ENCODE measurements around the gene DDIT4.
"Not testable (repeated sequence)": the region's sequence is repeated elsewhere in the genome, so short reads cannot be mapped to it uniquely, and the experiment has no call there.

Gene DDIT4

DNA sequence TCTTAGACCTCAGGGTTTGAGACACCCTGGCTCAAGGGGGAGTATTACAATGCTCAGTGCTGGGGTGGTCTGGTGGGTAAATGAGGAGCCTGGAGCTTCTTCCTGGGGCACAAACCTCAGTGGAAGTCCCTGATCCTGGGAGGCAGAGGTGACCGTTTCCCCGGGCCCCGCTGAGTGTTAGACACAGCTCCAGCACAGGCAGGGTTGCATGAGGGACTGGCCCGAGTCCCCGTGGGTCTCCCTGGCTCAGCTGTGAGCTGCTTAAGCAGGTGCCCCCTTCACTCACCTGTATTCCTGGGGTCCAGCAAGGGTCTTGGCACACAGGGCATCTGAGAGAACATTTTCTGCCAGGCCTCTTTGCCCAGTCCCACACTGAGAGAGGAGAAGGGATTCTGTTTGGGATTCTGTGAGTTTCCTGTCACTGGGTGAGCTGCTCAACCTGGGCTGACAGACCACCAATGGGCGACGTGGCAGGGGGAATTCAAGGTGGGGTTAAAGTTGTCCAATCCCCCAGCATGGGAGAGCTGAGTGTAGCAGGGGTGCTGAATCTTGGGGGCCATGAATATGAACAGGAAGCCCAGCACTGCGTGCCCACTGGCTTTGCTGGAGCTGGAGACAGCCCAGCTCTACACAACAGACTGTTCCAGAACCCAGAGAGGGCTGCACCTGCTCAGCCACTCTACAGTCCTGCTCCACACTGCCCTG is 29.9 kb downstream of the DDIT4 start:
- no peak overlapping the region for H3K4me3 ChIP-seq
- H3K27ac ChIP-seq: no peak overlapping the region
- DNase-seq (ENCODE audit: low spot score): no peak
- TF ChIP-seq, protein P1, sequence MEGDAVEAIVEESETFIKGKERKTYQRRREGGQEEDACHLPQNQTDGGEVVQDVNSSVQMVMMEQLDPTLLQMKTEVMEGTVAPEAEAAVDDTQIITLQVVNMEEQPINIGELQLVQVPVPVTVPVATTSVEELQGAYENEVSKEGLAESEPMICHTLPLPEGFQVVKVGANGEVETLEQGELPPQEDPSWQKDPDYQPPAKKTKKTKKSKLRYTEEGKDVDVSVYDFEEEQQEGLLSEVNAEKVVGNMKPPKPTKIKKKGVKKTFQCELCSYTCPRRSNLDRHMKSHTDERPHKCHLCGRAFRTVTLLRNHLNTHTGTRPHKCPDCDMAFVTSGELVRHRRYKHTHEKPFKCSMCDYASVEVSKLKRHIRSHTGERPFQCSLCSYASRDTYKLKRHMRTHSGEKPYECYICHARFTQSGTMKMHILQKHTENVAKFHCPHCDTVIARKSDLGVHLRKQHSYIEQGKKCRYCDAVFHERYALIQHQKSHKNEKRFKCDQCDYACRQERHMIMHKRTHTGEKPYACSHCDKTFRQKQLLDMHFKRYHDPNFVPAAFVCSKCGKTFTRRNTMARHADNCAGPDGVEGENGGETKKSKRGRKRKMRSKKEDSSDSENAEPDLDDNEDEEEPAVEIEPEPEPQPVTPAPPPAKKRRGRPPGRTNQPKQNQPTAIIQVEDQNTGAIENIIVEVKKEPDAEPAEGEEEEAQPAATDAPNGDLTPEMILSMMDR (IDR thresholded peaks at IDR 0.05): no peak

DNA sequence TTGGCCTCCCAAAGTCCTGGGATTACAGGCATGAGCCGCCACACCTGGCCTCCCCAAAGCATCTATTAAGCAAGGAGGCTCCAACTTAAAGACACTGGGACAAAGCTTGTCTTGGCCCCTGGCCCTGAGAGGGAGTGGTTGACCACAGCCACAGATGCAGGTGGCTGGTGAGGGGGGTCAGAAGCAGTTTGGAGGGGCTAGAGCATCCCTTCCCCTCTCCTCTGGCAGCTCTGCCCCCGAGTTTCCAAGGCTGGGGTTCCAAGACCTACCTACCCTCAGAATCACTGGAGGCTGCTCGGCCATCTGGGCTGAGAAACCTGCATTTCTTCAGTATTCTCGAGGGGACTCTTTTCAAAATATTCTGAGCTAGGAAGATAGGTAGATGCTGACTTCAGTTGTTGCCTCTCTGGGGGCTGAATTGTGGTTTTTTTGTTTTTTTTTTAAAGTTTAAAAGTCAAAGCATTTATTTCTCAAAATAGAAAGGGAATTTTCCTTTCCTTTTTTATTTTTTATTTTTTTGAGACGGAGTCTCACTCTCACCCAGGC is 32.6 kb downstream of the DDIT4 start:
- DNase-seq (ENCODE audit: low spot score): no peak
- TF ChIP-seq, protein P1 (IDR thresholded peaks at IDR 0.05): no peak
- Histone ChIP-seq H3K4me3 (no peak overlapping the region), H3K27ac (no peak overlapping the region)

DNA sequence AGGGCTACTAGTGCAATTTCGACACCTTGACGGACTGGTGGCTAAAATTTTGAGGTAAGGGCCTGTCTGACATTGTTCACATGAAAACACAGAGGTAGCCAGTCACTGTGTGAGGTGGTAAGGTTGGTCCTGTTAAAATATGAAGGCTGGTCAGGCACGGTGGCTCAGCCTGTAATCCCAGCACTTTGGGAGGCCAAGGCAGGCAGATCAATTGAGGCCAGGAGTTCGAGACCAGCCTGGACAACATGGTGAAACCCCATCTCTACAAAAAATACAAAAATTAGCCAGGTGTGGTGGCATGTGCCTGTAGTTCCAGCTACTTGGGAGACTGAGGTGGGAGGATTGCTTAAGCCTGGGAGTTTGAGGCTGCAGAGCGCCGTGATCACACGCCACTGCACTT is 34.0 kb downstream of the DDIT4 start:
- not testable (repeated sequence) for H3K4me3 ChIP-seq; H3K27ac ChIP-seq; DNase-seq (ENCODE audit: low spot score)

DNA sequence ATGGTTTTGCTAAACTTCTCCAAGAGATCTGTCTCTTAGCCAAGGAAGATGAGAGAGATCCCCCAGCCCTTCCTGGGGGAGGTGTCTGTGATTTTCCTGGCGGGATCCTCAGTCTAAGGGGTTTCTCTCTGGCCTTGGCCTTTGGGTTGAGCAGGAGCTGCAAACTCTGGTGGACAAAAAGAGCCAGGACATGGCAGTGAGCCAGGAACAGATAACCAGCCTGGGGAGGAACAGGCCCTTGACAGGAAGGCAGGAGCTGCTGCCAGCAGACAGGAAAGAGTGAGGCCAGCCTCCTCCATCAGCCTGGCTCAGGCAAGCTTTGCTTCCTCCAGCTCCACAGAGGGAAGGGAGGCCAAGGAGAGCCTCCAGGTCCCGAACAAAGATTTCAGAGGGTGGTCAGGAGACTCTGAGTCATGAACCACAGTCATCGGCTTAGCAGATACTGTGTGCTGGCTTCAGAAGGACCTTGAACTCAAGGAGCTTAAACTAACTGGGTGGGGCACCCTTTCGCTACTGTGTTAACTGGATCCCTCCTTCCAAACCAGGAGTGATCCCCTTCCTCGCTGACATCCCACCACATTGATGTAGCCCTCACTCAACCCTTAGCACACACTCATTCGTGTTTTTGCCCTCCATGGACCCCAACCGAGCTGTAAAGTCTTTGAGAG is 34.7 kb downstream of the DDIT4 start:
- no peak overlapping the region for H3K4me3 ChIP-seq
- TF ChIP-seq, protein P1 (IDR thresholded peaks at IDR 0.05): no peak
- DNase-seq (ENCODE audit: low spot score): no peak
- H3K27ac ChIP-seq: peak overlapping the region in 1 of 2 donors; percentile 59

DNA sequence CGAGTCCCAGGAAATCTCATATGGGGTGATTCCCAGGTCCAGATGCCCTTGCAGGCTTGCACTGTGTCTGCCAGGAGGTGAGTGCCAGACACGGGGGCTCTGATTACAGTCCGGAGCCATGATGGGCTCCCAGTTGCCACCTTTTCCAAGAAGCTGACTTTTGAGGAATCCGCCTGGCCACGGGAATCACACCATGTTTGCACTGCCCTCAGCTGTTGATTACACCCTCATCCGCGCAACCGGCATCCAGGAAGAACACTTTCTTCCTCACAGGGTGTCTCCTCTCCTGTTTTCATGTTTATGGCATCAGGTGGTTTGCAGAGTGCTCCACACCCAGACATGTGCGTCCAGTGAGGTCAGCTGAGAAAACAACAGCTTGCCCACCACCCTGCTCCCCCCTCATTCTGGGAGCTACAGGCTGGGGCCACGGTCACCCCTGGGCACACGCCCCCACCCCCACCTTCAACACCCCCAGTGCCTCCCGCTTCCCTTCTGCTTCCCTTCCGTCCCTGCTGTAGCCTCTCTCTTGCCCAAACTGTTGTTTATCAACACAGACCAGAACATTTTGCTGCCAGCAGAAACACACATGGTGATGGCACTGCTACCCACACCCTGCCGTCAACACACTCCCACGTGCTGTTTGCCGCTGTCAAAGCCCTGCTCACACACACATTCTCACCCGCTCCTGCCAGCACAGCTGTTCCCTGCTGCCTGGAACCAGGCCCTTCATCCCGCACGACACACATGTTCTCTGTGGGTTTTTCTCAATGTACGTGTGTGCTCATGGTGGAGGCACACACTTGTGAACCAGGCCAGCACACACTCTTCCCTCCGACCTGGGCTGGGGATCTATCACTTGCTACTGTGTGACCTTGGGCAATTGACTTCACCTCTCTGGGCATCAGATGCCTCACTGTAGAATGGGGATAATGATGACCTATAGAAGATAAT is 35.8 kb downstream of the DDIT4 start:
- H3K4me3 ChIP-seq: no peak overlapping the region
- H3K27ac ChIP-seq: peak overlapping the region in 1 of 2 donors; percentile 17
- no peak for DNase-seq (ENCODE audit: low spot score)
- TF ChIP-seq, protein P1 (IDR thresholded peaks at IDR 0.05): no peak

DNA sequence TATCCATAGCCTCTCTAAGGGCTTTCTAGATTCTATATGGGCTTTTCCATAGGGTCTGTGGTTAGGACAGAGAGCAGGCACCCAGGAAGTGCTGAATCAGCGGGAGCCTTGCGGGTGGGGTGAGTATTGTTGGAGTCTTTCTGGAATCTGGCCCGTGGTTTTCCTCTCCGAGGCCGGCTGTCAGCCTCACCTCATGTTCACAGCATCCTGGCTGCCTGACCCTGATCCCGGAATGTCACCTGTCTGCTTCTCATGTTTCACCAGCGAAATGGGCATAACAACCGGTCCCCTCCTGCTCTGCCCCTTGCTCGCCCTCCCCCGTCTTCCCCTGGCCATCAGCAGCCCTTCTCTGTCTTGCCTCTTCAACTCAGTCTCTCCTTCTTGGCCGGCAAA is 36.5 kb downstream of the DDIT4 start:
- no peak for DNase-seq (ENCODE audit: low spot score)
- peak overlapping the region in 1 of 2 donors; percentile 17 for H3K27ac ChIP-seq
- no peak overlapping the region for H3K4me3 ChIP-seq
- TF ChIP-seq, protein P1 (IDR thresholded peaks at IDR 0.05): no peak

DNA sequence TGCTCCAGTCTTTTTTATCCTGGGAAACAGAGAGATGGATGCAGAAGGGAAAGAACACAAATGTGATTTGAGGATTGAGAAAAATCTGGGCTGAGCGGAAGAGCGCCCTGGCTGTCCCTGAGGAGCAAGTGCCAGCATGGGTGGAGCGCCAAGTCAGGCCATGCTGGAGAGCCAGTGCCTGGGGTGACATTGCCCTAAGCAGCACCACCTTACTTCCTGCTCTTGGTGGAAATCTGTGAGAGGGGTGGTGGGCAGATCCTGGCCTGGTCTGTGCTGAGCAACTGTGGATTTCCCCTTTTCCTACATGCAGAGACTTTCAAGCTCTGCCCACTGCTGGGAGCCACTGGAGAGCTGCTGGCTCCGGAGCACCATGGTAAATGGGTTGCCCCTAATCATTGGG is 36.9 kb downstream of the DDIT4 start:
- TF ChIP-seq, protein P1 (IDR thresholded peaks at IDR 0.05): no peak
- Histone ChIP-seq H3K4me3 (no peak overlapping the region), H3K27ac (no peak overlapping the region)
- DNase-seq (ENCODE audit: low spot score): no peak

Measured in coronary artery (tissue), 2 donors.